ENCODE data around the gene ADAMTS8.
A peak's percentile ranks its signal among the peaks of the same experiment; 100 is the strongest.

Gene ADAMTS8

GRCh38 chr11:130399196-130399595, 29.2 kb downstream of the ADAMTS8 start:
- FAIRE-seq (no peak), DNase-seq (ENCODE audit: low spot score) (no peak)

- no peak for FAIRE-seq
Observed at GRCh38 chr11:130397780-130398179, 30.6 kb downstream of the ADAMTS8 start.

GRCh38 chr11:130396965-130397364, 31.4 kb downstream of the ADAMTS8 start:
- DNase-seq (ENCODE audit: low spot score) (no peak), FAIRE-seq (no peak)

More at GRCh38 chr11:130397780-130398179, 30.6 kb downstream of the ADAMTS8 start:
- no peak for DNase-seq (ENCODE audit: low spot score)

- DNase-seq (ENCODE audit: low spot score), result no peak
- no peak for FAIRE-seq
Observed at GRCh38 chr11:130394615-130395014, 33.8 kb downstream of the ADAMTS8 start.

GRCh38 chr11:130391711-130392110, 36.7 kb downstream of the ADAMTS8 start:
- FAIRE-seq, result no peak
- DNase-seq (ENCODE audit: low spot score), result no peak

- FAIRE-seq (no peak), DNase-seq (ENCODE audit: low spot score) (no peak)
Observed at GRCh38 chr11:130390071-130390758, 38.2 kb downstream of the ADAMTS8 start.

GRCh38 chr11:130389335-130389935, 39.0 kb downstream of the ADAMTS8 start:
- DNase-seq (ENCODE audit: low spot score) (no peak), FAIRE-seq (no peak)

- DNase-seq (ENCODE audit: low spot score), result no peak
- no peak for FAIRE-seq
Observed at GRCh38 chr11:130388607-130389205, 39.7 kb downstream of the ADAMTS8 start.

GRCh38 chr11:130386056-130386455, 42.4 kb downstream of the ADAMTS8 start:
- FAIRE-seq (no peak), DNase-seq (ENCODE audit: low spot score) (no peak)

GRCh38 chr11:130383344-130384211, 44.8 kb downstream of the ADAMTS8 start:
- peak; percentile 99 for DNase-seq (ENCODE audit: low spot score)
- FAIRE-seq, result peak; percentile 97

GRCh38 chr11:130381317-130381716, 47.1 kb downstream of the ADAMTS8 start:
- FAIRE-seq, result no peak
- DNase-seq (ENCODE audit: low spot score), result no peak

- DNase-seq (ENCODE audit: low spot score) (no peak), FAIRE-seq (no peak)
Observed at GRCh38 chr11:130380778-130381177, 47.6 kb downstream of the ADAMTS8 start.

GRCh38 chr11:130379276-130379675, 49.1 kb downstream of the ADAMTS8 start:
- FAIRE-seq (peak; percentile 92), DNase-seq (ENCODE audit: low spot score) (peak; percentile 62)

GRCh38 chr11:130370845-130371590, 57.4 kb downstream of the ADAMTS8 start:
- FAIRE-seq (no peak), DNase-seq (ENCODE audit: low spot score) (no peak)

GRCh38 chr11:130369713-130370112, 58.7 kb downstream of the ADAMTS8 start:
- FAIRE-seq, result no peak
- no peak for DNase-seq (ENCODE audit: low spot score)

GRCh38 chr11:130369141-130369691, 59.2 kb downstream of the ADAMTS8 start:
- DNase-seq (ENCODE audit: low spot score) (no peak), FAIRE-seq (no peak)

- FAIRE-seq (no peak), DNase-seq (ENCODE audit: low spot score) (no peak)
Observed at GRCh38 chr11:130359419-130359818, 69.0 kb downstream of the ADAMTS8 start.

GRCh38 chr11:130358398-130358797, 70.0 kb downstream of the ADAMTS8 start:
- FAIRE-seq (no peak), DNase-seq (ENCODE audit: low spot score) (no peak)
